CD4-positive, alpha-beta T cell treated with Interleukin-2 at 100 ng/mL for 4 hours (primary cell): Measurements from ENCODE around the gene CFAP99.
"Not testable (repeated sequence)": the region's sequence is repeated elsewhere in the genome, so short reads cannot be mapped to it uniquely, and the experiment has no call there.

Experiments used
- DNase-seq: peaks from one replicate; pipeline ENCODE4 v3.0.0-alpha.2; 2020; ENCODE audit warnings: low spot score

The CFAP99 gene

GRCh38 chr4:2418650-2419571 is at the start of gene CFAP99:
CFAP99 (plus strand) TSS chr4:2418955.
- peak; percentile 99 for DNase-seq

GRCh38 chr4:2370597-2371320 is 48.0 kb upstream of the CFAP99 start:
- DNase-seq = no peak

GRCh38 chr4:2371765-2372487 is 46.8 kb upstream of the CFAP99 start:
- no peak for DNase-seq

GRCh38 chr4:2372488-2373030 is 46.2 kb upstream of the CFAP99 start:
- no peak for DNase-seq

- no peak for DNase-seq
Observed at GRCh38 chr4:2373532-2373931, 45.2 kb upstream of the CFAP99 start.

- no peak for DNase-seq
Observed at GRCh38 chr4:2375427-2375826, 43.3 kb upstream of the CFAP99 start.

GRCh38 chr4:2377241-2377640 is 41.5 kb upstream of the CFAP99 start:
- DNase-seq = no peak

- DNase-seq = no peak
Observed at GRCh38 chr4:2378401-2378800, 40.4 kb upstream of the CFAP99 start.

- no peak for DNase-seq
Observed at GRCh38 chr4:2378898-2379297, 39.9 kb upstream of the CFAP99 start.

- not testable (repeated sequence) for DNase-seq
Observed at GRCh38 chr4:2380589-2380988, 38.2 kb upstream of the CFAP99 start.

GRCh38 chr4:2382769-2383202 is 36.0 kb upstream of the CFAP99 start:
- DNase-seq = not testable (repeated sequence)

- not testable (repeated sequence) for DNase-seq
Observed at GRCh38 chr4:2383220-2383631, 35.5 kb upstream of the CFAP99 start.

GRCh38 chr4:2383760-2384159 is 35.0 kb upstream of the CFAP99 start:
- DNase-seq = no peak

GRCh38 chr4:2384245-2384644 is 34.5 kb upstream of the CFAP99 start:
- DNase-seq = no peak

- DNase-seq = no peak
Observed at GRCh38 chr4:2385516-2385915, 33.2 kb upstream of the CFAP99 start.

GRCh38 chr4:2386717-2387116 is 32.0 kb upstream of the CFAP99 start:
- no peak for DNase-seq

GRCh38 chr4:2387218-2387617 is 31.5 kb upstream of the CFAP99 start:
- DNase-seq = no peak

- no peak for DNase-seq
Observed at GRCh38 chr4:2387829-2388228, 30.9 kb upstream of the CFAP99 start.

- DNase-seq = no peak
Observed at GRCh38 chr4:2388429-2389182, 30.1 kb upstream of the CFAP99 start.

- DNase-seq = no peak
Observed at GRCh38 chr4:2389691-2390090, 29.1 kb upstream of the CFAP99 start.

GRCh38 chr4:2390146-2390545 is 28.6 kb upstream of the CFAP99 start:
- DNase-seq = no peak
